Measurements from ENCODE around the gene CA9.

- TF ChIP-seq, protein P1, sequence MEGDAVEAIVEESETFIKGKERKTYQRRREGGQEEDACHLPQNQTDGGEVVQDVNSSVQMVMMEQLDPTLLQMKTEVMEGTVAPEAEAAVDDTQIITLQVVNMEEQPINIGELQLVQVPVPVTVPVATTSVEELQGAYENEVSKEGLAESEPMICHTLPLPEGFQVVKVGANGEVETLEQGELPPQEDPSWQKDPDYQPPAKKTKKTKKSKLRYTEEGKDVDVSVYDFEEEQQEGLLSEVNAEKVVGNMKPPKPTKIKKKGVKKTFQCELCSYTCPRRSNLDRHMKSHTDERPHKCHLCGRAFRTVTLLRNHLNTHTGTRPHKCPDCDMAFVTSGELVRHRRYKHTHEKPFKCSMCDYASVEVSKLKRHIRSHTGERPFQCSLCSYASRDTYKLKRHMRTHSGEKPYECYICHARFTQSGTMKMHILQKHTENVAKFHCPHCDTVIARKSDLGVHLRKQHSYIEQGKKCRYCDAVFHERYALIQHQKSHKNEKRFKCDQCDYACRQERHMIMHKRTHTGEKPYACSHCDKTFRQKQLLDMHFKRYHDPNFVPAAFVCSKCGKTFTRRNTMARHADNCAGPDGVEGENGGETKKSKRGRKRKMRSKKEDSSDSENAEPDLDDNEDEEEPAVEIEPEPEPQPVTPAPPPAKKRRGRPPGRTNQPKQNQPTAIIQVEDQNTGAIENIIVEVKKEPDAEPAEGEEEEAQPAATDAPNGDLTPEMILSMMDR (IDR thresholded peaks at IDR 0.05), result no peak
- TF ChIP-seq EZH2phosphoT487 (IDR thresholded peaks at IDR 0.05) (no peak), EZH2 (IDR thresholded peaks at IDR 0.05) (no peak)
Observed at GRCh38 chr9:35714579-35715252, 41.0 kb downstream of the CA9 start.

Measured in neural progenitor cell (in vitro differentiated cells).